Gastroesophageal sphincter (tissue), 4 donors: Measurements from ENCODE around the gene PPP1R13B. TPM values are rescaled to one million over a fixed set of nuclear protein-coding genes. Genes with fewer than 3 reads are reported as not detected.

Source experiments
- ATAC-seq: fragments of 150-250 bp; one replicate; pipeline ENCODE4 v1.9.1; 2016; ENCODE audit warnings: mild to moderate bottlenecking, moderate library complexity
- H3K27ac ChIP-seq, 4 donors: fragments of 200-600 bp; sonication (generic) in 3 of 4; 1 replicate in 3 of 4; 2 replicates in 1 of 4; pipeline ENCODE4 v1.5.1; 2016 to 2019
- H3K27me3 ChIP-seq: fragments of 200-600 bp; sonication (generic); one replicate; pipeline ENCODE4 v1.5.1; 2019
- H3K36me3 ChIP-seq, 2 donors: fragments of 200-600 bp; sonication (generic); one replicate each; pipeline ENCODE4 v1.5.1; 2019; ENCODE audit warnings: control low read depth in 1 of 2
- H3K4me1 ChIP-seq, 3 donors: fragments of 200-600 bp; sonication (generic); 1 replicate in 2 of 3; 2 replicates in 1 of 3; pipeline ENCODE4 v1.5.1; 2016 to 2019; ENCODE audit warnings: control low read depth in 2 of 3
- H3K4me3 ChIP-seq, 2 donors: fragments of 200-600 bp; sonication (generic); one replicate each; pipeline ENCODE4 v1.5.1; 2019; ENCODE audit warnings: mild to moderate bottlenecking in 1 of 2, moderate library complexity in 1 of 2
- H3K9me3 ChIP-seq, 3 donors: fragments of 200-600 bp; sonication (generic); one replicate each; pipeline ENCODE4 v1.5.1; 2017 to 2019; ENCODE audit warnings: control low read depth in 2 of 3
- EP300 ChIP-seq: sonication (generic); formaldehyde crosslinking; IDR thresholded peaks from one replicate; pipeline ENCODE4 v1.6.1; 2017; ENCODE audit warnings: antibody characterized with exemption, mild to moderate bottlenecking
- POLR2A ChIP-seq, 2 donors: fragments of 450-650 bp; IDR thresholded peaks; one replicate each; pipeline ENCODE4 v1.6.1; 2017; ENCODE audit warnings: antibody characterized with exemption in 2 of 2, mild to moderate bottlenecking in 2 of 2, moderate library complexity in 1 of 2
- POLR2AphosphoS5 ChIP-seq: sonication (generic); formaldehyde crosslinking; IDR thresholded peaks from one replicate; pipeline ENCODE4 v1.6.1; 2017; ENCODE audit warnings: antibody characterized with exemption
- WGBS, 2 donors: methylation state at CpG; one replicate each; pipeline ENCODE4 v1.1.5; 2018; ENCODE audit warnings: low coverage in 1 of 2; 5-methylcytosine and 5-hydroxymethylcytosine counted together
- total RNA-seq, 4 donors: library from RNA; depleted of rRNA; stranded (reverse); fragments of >200 nt; gene quantifications; one replicate each; pipeline ENCODE4 v1.1.0, GENCODE V29; 2016
- TF ChIP-seq, protein P1 (sequence below), 4 experiments: fragments of 200-600 bp in 2 of 4; fragments of 450-650 bp in 2 of 4; sonication (generic) in 1 of 4; IDR thresholded peaks; one replicate each; pipeline ENCODE4 v1.5.1; 2017 to 2019; ENCODE audit warnings: antibody characterized with exemption in 4 of 4, mild to moderate bottlenecking in 2 of 4, moderate library complexity in 2 of 4

The PPP1R13B gene
- total RNA-seq, 4 donors from 2014 or later: 13.9 to 24.8 (median 17.5) TPM

DNA sequence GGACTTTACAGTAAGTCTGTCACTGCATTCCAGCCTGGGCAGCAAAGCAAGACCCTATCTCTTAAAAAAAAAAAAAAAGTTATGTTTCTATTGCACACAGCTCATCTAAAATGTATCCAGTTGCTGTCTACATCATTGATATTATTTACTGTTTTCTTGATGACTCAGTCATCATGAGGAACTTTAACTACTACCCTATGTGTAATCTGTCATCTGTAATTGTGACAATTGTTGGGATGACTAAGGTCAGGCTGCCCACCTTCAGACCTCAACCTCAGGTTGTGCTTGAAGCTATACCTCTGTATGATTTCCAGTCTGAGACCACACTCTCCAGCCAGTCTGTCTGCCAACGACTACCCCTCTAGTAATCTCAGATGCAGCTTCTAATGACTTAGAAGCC is 15.3 kb downstream of the PPP1R13B start:
- no peak for TF ChIP-seq POLR2AphosphoS5
- WGBS, 2 donors: 60 to 100% methylated on average over 1 of the region's 1 CpG
- Histone ChIP-seq H3K27ac (no peak overlapping the region), H3K36me3 (no peaks in the 10 kb centered on the region), H3K27me3 (no peaks in the 10 kb centered on the region), H3K4me1 (peaks cover 0 to 17% (median 0%) of the 10 kb centered on the region in 3 donors), H3K4me3 (no peak overlapping the region), H3K9me3 (no peaks in the 10 kb centered on the region)
- no peak for ATAC-seq

DNA sequence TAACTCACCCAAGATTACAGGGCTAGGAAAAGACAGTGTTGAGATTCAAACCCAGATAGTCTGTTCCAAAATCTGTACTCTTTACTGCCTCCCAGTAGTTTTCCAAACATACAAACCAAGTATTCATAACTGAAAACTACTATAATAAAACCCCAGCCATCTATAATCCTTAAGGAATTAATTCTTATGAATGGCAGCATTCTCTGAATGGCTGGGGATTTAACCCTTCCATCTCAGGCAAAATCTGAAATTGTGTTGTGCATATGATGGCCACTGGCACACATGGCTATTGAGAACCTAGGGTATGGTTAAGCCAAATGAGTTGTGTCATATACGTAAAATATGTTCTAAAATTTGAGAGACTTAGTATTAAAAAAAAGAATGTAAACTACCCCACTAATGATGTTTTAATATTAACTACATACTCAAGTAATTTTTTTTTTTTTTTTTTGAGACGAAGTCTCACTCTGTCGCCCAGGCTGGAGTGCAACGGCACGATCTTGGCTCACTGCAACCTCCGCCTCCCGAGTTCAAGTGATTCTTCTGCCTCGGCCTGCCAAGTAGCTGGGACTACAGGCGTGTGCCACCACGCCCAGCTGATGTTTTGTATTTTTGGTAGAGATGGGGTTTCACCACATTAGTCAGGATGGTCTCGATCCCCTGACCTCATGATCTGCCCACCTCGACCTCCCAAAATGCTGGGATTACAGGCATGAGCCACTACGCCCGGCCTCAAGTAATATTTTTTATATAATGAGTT is 16.7 kb downstream of the PPP1R13B start:
- WGBS, 2 donors: 71 to 95% methylated on average over 7 to 12 of the region's 14 CpGs
- Histone ChIP-seq H3K4me3 (no peak overlapping the region), H3K4me1 (peaks cover 0 to 17% (median 0%) of the 10 kb centered on the region in 3 donors), H3K9me3 (no peaks in the 10 kb centered on the region), H3K27me3 (no peaks in the 10 kb centered on the region), H3K36me3 (no peaks in the 10 kb centered on the region), H3K27ac (no peak overlapping the region)
- TF ChIP-seq, protein P1, sequence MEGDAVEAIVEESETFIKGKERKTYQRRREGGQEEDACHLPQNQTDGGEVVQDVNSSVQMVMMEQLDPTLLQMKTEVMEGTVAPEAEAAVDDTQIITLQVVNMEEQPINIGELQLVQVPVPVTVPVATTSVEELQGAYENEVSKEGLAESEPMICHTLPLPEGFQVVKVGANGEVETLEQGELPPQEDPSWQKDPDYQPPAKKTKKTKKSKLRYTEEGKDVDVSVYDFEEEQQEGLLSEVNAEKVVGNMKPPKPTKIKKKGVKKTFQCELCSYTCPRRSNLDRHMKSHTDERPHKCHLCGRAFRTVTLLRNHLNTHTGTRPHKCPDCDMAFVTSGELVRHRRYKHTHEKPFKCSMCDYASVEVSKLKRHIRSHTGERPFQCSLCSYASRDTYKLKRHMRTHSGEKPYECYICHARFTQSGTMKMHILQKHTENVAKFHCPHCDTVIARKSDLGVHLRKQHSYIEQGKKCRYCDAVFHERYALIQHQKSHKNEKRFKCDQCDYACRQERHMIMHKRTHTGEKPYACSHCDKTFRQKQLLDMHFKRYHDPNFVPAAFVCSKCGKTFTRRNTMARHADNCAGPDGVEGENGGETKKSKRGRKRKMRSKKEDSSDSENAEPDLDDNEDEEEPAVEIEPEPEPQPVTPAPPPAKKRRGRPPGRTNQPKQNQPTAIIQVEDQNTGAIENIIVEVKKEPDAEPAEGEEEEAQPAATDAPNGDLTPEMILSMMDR (IDR thresholded peaks at IDR 0.05): no peak
- no peak for ATAC-seq

DNA sequence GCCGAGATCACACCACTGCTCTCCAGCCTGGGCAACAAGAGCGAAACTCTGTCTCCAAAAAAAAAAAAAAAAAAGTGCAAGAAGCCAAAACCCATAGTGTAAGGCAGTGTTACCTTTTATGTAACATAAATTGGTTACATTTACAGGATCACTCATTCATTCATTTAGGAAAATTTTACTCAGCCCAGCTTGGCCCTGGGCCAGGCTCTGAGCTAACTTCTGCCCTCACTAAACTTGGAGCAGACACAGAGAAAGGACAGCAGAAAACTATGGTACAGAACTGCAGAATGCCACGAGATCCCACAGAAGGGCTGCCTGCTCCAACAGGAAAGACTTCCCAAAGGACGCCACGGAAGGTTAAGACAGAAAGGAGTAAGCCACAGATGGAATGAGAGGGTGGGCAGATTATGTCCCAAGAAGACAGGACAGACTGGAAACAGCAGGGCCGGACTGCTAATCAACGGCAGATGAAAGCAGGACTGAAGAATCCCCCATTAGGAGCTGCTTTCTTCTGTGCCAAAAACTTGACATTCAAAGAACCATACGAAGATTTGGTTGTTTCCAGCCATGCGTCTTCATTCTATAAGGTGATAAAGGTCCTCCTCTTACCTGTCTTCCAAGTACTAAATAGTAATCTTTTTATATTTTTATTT is 18.9 kb downstream of the PPP1R13B start:
- ATAC-seq: peak; percentile 28
- no peaks in the 10 kb centered on the region for H3K9me3 ChIP-seq
- H3K27ac ChIP-seq: peak overlapping the region; percentile 5 to 78 (median 56)
- H3K36me3 ChIP-seq: no peaks in the 10 kb centered on the region
- no peak overlapping the region for H3K4me3 ChIP-seq
- 10 to 13% methylated on average over 8 to 9 of the region's 9 CpGs for WGBS, 2 donors
- H3K4me1 ChIP-seq: peaks cover 0 to 28% (median 0%) of the 10 kb centered on the region in 3 donors
- no peaks in the 10 kb centered on the region for H3K27me3 ChIP-seq
- TF ChIP-seq EP300: no peak
- TF ChIP-seq POLR2AphosphoS5: no peak
- TF ChIP-seq, protein P1 (IDR thresholded peaks at IDR 0.05): no peak
- no peak for TF ChIP-seq POLR2A (IDR thresholded peaks at IDR 0.05)

DNA sequence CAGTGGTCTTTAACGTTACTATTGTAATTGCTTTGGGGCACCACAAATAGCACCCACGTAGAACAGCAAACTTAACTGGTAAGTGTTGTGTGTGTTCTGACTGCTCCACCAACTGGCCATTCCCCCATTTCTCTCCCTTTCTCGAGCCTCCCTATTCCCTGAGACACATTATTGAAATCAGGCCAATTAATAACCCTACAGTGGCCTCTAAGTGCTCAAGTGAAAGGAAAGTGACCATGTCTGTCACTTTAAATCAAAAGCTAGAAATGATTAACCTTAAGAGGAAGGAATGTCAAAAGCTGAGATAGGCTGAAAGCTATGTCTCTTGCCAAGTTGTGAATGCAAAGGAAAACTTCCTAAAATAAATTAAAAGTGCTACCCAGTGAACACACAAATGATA is 22.3 kb downstream of the PPP1R13B start:
- Histone ChIP-seq H3K27me3 (no peaks in the 10 kb centered on the region), H3K9me3 (no peaks in the 10 kb centered on the region), H3K36me3 (no peaks in the 10 kb centered on the region), H3K4me1 (peaks cover 0 to 37% (median 0%) of the 10 kb centered on the region in 3 donors), H3K27ac (no peak overlapping the region), H3K4me3 (no peak overlapping the region)
- 41 to 52% methylated on average over 2 to 3 of the region's 3 CpGs for WGBS, 2 donors
- TF ChIP-seq POLR2AphosphoS5 (no peak), EP300 (no peak), POLR2A (IDR thresholded peaks at IDR 0.05) (no peak)
- TF ChIP-seq, protein P1 (IDR thresholded peaks at IDR 0.05): no peak
- ATAC-seq: no peak

DNA sequence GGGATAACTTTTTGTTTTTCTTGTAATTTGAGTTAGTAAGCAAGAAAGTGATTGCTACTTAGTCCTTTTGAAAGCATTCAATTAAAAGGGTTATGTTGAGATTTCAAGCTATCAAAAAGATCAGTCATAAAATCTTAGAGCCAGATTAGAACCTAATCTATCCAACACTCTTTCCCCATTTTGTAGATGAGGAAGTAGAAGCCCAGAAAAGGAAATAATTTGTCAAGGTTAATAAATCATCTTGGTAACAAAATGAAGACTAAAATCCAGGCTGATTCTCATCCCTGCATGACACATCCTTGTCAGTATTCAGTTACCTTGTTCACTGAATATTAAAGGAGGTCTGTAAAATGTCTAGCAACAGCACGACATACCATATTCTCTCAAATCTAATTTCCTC is 26.5 kb downstream of the PPP1R13B start:
- no peak overlapping the region for H3K4me3 ChIP-seq
- no peaks in the 10 kb centered on the region for H3K9me3 ChIP-seq
- ATAC-seq: no peak
- H3K36me3 ChIP-seq: no peaks in the 10 kb centered on the region
- TF ChIP-seq POLR2AphosphoS5 (no peak), POLR2A (IDR thresholded peaks at IDR 0.05) (no peak), EP300 (no peak)
- TF ChIP-seq, protein P1 (IDR thresholded peaks at IDR 0.05): no peak
- H3K27me3 ChIP-seq: no peaks in the 10 kb centered on the region
- WGBS, 2 donors: 38 to 63% methylated on average over 1 of the region's 1 CpG
- H3K4me1 ChIP-seq: peaks cover 2 to 37% (median 6%) of the 10 kb centered on the region in 3 donors
- no peak overlapping the region for H3K27ac ChIP-seq
